NCI-H2196 treated with DMSO at 0.1 percent for 48 hours (cell line): ENCODE measurements around the gene SLC5A4.
"Not testable (repeated sequence)": the region's sequence is repeated elsewhere in the genome, so short reads cannot be mapped to it uniquely, and the experiment has no call there.

Experiments used
- DNase-seq: peaks from one replicate; lab custom pipeline; 2025; ENCODE audit not compliant: unreplicated experiment; lab: John Stamatoyannopoulos, UW

SLC5A4 gene

DNA sequence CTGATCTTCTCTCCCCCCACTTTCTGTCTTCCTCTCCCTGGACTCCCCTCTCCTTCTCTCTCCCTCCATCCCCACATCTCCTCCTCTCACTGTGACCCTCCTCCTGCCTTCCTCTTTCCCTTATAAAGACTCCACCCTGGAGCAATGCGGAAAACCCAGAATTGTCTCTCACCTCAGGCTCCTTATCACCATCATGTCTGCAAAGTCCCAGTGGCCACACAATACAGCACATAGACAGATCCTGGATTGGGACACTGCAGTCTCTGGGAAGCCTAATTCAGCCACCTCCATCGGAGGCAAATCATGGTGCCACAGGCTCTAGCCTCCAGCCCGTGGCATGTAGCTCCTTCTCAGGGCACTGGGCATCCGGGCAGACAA is 53.0 kb downstream of the SLC5A4 start:
- no peak for DNase-seq

DNA sequence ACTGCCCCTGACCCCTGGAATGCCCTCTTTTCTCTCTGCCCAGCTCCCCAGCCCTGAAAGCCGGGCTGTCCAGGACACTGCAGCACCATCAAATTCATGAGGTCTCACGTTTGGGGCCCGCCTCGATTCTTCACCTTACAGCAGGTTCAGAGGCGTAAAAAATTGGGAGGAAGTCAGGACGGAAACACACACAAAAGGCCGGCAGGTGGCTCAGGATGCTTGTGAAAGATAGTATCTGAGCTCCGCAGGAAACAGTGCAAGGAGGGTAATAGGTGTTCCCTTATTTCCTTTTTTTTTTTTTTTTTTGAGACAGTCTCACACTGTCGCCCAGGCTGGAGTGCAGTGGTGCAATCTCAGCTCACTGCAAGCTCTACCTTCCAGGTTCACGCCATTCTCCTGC is 54.4 kb downstream of the SLC5A4 start:
- DNase-seq: no peak

DNA sequence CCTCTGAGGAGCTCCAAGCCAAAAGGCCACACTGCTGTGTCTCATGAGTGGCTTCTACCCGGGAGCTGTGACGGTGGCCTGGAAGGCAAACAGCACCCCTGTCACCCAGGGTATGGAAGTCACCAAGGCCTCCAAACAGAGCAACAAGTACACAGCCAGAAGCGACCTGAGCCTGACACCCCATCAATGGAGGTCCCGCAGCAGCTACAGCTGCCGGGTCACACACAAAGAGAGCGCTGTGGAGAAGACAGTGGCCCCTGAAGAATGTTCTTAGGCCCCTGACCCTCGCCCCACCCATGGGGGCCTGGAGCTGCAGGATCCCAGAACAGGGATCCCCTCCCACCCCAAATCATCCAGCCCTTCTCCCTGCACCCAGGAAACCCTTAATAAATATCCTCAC is 55.2 kb downstream of the SLC5A4 start:
- DNase-seq: no peak

DNA sequence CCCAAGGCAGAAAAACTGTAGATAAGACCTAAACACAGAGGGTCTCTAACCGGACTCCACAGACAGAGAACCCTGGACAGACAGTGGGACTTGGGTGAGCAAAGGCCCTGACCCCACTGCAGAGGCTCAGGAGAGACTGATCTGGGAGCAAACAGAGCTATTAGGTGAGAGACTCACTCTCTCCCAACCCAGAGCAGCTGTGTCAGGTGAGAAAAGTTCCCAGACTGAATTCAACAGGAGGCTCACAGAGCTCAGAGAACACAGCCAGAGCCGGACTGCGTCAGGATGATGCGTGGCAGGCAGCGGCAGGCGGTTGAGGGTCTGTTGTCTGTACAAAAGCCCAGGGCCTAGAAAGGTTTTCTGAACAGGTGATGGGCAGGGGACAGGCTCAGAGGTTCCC is 55.8 kb downstream of the SLC5A4 start:
- DNase-seq: no peak

DNA sequence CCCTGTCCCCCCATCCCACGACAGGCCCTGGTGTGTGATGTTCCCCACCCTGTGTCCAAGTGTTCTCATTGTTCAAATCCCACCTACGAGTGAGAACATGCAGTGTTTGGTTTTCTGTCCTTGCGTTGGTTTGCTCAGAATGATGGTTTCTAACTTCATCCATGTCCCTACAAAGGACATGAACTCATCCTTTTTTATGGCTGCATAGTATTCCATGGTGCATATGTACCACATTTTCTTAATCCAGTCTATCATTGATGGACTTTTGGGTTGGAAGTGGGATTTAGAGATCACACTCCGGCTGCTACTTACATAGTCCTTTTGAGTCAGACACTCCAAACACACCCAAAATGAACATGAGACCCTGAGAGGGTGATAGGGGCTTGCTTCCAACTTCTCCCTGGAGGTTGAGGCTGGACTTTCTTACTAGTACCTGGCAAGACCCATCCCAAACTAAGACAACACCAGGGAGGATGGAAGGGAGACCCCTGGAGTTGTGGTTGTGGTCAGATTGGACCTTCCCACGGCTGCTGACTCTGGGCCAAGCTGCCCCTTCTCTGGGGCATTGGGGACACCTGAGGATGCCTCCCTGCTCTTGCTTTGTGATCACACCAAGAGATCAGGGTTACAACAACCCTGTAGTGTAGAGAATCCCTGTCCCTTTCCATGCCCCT is 57.5 kb downstream of the SLC5A4 start:
- not testable (repeated sequence) for DNase-seq

DNA sequence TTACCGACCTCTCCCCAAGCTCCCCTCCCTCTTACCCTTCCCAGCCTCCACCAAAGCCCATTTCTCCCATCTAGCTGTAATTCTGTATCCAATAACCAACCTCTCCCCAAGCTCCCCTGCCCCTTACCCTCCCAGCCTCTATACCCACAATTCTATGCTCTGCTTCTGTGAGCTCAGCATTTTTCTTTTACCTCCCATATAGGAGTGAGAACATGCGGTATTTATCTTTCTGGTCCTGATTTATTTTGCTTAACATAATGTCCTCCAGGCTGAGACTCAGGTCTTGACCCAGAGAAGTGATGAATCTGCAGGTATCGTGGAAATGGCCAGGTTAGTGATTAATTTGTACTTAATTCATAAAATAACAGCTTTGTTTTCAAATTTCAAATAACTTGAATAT is 59.2 kb downstream of the SLC5A4 start:
- DNase-seq: not testable (repeated sequence)

DNA sequence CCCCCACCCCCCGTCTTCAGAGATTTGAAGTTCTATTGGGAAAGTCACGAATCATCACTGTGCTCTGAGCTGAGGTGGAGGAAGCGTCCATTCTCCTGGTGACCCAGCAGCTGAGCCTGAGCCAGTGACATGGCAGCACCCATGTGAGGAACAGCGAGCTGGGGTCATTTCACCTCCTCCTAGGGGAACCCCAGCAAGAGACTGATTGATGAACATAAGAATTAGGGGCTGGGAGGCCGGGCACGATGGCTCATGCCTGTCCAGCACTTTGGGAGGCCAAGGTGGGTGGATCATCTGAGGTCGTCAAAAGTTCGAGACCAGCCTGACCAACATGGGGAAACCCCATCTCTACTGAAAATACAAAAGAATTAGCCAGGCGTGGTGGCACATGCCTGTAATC is 61.8 kb downstream of the SLC5A4 start:
- DNase-seq: not testable (repeated sequence)

DNA sequence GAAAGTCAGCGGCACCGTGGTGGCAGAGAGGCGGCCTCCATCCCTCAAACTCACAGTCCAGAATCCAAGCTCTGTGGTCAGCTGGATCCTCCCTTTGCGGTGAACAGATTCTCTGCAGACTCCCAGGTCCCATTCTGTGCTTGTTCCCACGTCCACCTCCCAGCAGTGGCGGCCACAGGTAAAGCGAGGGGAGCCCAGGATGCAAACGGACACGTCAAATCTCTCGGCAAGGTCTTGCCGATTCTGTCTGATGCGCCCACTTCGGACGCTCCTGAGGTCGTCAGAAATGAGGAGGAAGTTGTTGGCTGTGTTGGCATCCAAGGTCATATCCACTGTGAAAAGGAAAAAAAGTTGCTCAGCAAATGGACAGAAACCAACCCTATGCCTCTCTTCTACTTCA is 64.1 kb downstream of the SLC5A4 start:
- not testable (repeated sequence) for DNase-seq

DNA sequence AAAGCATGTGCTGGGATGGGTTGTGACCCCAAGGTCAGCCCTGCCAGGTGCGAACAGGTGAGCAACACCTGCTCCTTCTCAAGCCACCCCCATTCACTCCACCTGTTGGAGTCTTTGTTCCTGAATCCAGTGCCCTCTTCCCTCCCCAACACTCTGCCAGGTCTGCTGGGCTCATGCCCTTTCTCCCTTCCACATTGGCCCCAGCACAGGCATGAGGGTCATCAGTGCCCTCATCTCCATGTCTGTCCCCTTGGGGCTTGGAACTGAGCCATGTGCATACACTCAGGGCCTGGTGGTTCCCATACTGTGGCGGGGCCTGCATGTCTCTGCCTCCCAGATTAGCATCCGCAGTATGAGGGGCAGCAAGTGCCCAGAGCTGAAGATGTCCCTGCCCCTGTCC is 69.3 kb downstream of the SLC5A4 start:
- DNase-seq: no peak

DNA sequence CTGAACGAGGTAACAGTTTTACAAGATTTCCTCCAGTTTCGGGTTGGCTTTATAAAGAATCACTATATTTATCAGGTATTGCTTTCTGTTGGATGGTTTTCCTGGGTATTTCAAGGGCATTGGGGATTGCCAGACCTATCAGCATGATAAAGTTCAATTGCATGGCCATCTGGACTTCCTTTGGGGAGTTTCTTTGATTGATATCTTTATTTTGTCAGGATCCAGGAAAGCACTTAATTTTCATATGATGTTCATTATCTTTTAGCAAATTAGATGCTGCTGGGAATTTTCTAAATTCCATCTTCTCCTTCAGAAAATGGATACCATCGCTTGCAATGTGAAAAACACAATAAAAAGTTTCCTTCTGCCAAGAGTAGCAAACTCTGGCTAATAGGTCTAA is 71.5 kb downstream of the SLC5A4 start:
- no peak for DNase-seq

DNA sequence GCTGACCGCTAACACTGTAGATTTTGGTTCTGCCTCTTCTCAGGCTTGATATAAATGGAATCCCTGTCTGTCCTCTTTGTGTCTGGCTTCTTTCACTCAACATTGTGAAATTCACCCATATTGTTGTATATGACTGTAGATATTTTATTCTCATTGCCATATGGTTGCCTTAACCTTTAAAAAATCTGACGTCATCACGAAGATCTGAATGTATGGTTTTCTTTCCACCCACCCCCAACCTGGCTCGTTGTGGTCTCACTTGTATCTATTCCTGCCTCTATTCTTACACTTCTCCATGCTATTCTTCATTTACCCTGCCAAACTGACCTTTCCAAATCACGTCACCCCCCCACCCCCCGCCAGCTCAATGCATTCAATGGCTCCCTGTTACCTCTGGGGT is 74.1 kb downstream of the SLC5A4 start:
- no peak for DNase-seq

DNA sequence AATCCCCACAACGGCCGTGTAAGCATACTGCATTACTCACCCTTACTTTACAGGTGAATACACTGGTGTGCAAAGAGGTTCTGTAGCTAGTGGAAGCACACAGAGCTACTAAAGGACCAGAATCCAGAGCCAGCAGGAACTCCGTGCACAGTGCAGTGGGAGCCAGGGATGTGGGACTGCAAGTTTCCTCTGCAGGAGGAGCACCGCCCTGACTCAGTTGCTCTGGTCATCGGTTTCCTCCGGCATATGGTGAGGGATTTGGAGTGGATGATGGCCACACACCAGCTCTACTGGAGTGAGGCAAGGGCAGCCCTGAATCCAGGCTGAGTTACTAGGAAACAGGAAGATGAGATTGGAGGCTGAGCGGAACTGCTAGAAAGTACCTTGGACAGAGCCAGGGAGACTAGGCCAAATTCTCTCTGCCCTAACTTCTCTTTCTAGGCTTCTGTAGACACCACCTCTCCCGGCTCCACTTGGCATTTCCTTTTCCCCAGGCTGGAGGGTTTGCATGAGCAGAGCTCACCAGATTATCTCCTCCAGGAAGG is 77.9 kb downstream of the SLC5A4 start:
- no peak for DNase-seq

DNA sequence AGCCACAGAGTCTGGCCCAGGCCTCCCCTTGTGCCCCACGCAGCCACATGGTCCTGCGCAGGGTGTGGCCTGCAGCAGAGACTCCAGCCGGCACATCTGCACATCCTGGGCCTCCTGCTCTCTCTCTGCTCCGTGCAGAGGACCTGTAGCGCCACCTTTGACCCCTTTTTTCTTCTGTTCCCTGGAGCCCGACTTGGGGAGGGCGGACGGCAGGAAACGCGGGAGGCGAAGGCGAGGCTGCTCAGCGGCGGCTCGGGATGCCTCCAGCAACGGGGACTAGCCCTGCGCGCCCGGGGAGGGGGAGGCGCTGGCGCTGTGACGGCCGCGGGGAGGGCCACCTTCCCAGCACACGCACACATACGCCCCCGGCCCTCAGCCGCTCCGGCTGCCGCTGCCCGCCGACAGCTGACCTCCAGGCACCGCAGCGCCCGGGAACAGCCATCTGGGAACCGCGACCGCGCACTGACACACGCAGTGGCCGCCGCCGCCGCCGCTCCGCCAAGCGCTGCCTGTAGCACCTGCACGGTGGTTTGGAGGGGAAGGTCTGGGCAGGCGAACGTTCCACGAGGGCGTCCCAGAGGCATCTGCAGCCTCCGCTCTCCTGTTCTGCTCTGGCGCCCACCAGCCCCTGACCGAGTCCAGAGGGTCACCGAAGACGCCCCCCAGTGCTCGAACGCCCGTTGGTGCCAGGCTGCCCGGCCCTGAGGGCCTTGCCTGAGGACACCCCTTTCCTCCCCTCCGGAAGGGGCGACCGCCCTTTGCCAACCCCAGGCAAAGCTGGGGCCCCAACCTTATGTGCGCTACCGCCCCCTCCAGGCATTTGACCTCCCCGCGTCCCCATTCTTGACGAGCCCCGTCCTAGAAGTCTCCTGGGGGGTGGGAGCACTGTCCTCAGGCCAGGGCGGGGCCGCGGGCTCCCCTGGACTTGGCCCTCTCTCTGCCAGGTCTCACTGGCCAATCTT is 79.2 kb downstream of the SLC5A4 start:
- no peak for DNase-seq

DNA sequence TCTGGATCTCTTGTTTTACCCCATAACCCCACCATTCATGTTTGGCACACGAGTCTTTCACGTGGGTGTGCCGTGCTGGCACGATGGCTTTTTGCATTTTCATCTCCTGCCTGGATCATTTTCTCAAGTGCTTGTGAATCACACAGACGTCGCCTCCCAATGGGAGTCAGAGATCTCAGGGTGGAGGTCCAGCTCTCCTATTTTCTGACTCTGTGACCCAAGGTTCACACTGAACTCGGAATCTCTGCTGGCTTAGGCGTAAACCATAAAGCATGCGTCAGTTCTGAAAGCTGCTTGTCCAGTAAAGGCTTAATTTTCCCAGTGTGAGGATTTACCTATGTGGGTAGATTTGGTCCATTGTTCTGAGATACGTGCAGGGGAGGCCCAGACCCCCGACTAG is 80.0 kb downstream of the SLC5A4 start:
- no peak for DNase-seq
